ENCODE data around the gene CTNNBIP1.

GRCh38 chr1:9881838-9882249 lies 28.2 kb downstream of the CTNNBIP1 start:
- TF ChIP-seq BCL11A (IDR thresholded peaks at IDR 0.05; ENCODE audit: low read depth in 2 of 2, low read length in 2 of 2) (no peak), CBX8 (IDR thresholded peaks at IDR 0.05; ENCODE audit: borderline replicate concordance, low read depth, low read length) (no peak), JUN (IDR thresholded peaks at IDR 0.05; ENCODE audit: low read depth, low read length) (no peak), CTCF (IDR thresholded peaks at IDR 0.05; ENCODE audit: control extremely low read depth in 1 of 3, insufficient read depth in 1 of 3, low read depth in 1 of 3, low read length in 3 of 3) (no peak)
